Panc1 (cell line): ENCODE data around the gene CD99.

ENCODE experiments used
- POLR2AphosphoS5 ChIP-seq: IDR thresholded peaks from 2 replicates; pipeline ENCODE4 v1.6.1; 2012; ENCODE audit warnings: mild to moderate bottlenecking, low read depth, low read length, moderate library complexity
- SIN3A ChIP-seq: IDR thresholded peaks from 2 replicates; pipeline ENCODE4 v1.6.1; 2012; ENCODE audit warnings: low read depth, mild to moderate bottlenecking, low read length, moderate library complexity, borderline replicate concordance; ENCODE audit not compliant: insufficient read depth
- TF ChIP-seq, protein P1 (sequence below): fragments of 450-650 bp; IDR thresholded peaks from 2 replicates; pipeline ENCODE4 v1.5.1; 2017; ENCODE audit warnings: mild to moderate bottlenecking

DNA sequence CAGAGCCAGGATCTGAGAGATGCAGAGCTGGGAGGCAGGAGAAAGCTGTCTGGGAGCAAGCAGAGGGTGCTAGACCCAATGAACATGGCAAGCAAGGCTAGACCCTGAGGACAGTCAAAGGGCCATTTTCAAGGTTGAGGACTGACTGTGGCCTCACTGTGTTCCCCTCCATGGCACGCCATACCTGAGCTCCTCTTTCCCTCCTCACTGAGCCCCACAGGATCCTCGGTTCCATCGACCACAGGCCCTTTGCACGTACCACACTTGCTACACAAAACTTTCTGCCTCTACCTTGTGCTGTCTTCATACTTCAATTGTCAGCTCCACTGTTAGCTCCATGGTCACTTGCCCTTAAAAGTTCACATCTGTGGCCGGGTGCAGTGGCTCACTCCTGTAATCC lies 45.5 kb upstream of the CD99 start:
- TF ChIP-seq POLR2AphosphoS5 (no peak), SIN3A (no peak)
- TF ChIP-seq, protein P1, sequence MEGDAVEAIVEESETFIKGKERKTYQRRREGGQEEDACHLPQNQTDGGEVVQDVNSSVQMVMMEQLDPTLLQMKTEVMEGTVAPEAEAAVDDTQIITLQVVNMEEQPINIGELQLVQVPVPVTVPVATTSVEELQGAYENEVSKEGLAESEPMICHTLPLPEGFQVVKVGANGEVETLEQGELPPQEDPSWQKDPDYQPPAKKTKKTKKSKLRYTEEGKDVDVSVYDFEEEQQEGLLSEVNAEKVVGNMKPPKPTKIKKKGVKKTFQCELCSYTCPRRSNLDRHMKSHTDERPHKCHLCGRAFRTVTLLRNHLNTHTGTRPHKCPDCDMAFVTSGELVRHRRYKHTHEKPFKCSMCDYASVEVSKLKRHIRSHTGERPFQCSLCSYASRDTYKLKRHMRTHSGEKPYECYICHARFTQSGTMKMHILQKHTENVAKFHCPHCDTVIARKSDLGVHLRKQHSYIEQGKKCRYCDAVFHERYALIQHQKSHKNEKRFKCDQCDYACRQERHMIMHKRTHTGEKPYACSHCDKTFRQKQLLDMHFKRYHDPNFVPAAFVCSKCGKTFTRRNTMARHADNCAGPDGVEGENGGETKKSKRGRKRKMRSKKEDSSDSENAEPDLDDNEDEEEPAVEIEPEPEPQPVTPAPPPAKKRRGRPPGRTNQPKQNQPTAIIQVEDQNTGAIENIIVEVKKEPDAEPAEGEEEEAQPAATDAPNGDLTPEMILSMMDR: no peak
